Measurements from ENCODE around the gene NXN. TPM values are rescaled to one million over a fixed set of nuclear protein-coding genes. Genes with fewer than 3 reads are reported as not detected.

NXN gene
- total RNA-seq, 1 experiment from 2014 or later, result not detected

GRCh38 chr17:917941-918740, 61.4 kb downstream of the NXN start:
- Histone ChIP-seq H3K9me2 (replicated peaks; ENCODE audit: insufficient read depth, low read length) (no peaks in the 10 kb centered on the region), H3K4me3 (ENCODE audit: low read length) (no peak overlapping the region), H3K9me3 (ENCODE audit: low read length) (no peaks in the 10 kb centered on the region), H3K27me3 (ENCODE audit: low read length) (no peaks in the 10 kb centered on the region), H3K27ac (ENCODE audit: low read length) (no peak overlapping the region), H3K9ac (ENCODE audit: low read length) (no peak overlapping the region), H3K4me1 (ENCODE audit: low read length) (no peaks in the 10 kb centered on the region), H3K4me2 (ENCODE audit: low read depth, low read length, poor library complexity, severe bottlenecking) (no peak overlapping the region), H2AFZ (ENCODE audit: low read length) (no peak overlapping the region), H3K79me2 (ENCODE audit: low read length) (no peaks in the 10 kb centered on the region), H3K36me3 (ENCODE audit: insufficient read depth, low read length) (no peaks in the 10 kb centered on the region), H4K20me1 (ENCODE audit: insufficient read depth, low read depth, low read length) (no peaks in the 10 kb centered on the region)
- DNase-seq, result no peak

- no peaks in the 10 kb centered on the region for H3K36me3 ChIP-seq (ENCODE audit: insufficient read depth, low read length)
- H3K4me3 ChIP-seq (ENCODE audit: low read length), result no peak overlapping the region
- no peak overlapping the region for H2AFZ ChIP-seq (ENCODE audit: low read length)
- H3K9me2 ChIP-seq (replicated peaks; ENCODE audit: insufficient read depth, low read length), result no peaks in the 10 kb centered on the region
- no peak overlapping the region for H3K4me2 ChIP-seq (ENCODE audit: low read depth, low read length, poor library complexity, severe bottlenecking)
- H3K9me3 ChIP-seq (ENCODE audit: low read length), result no peaks in the 10 kb centered on the region
- no peak overlapping the region for H3K27ac ChIP-seq (ENCODE audit: low read length)
- no peak for DNase-seq
- H3K27me3 ChIP-seq (ENCODE audit: low read length), result no peaks in the 10 kb centered on the region
- H4K20me1 ChIP-seq (ENCODE audit: insufficient read depth, low read depth, low read length), result no peaks in the 10 kb centered on the region
- H3K79me2 ChIP-seq (ENCODE audit: low read length), result no peaks in the 10 kb centered on the region
- H3K4me1 ChIP-seq (ENCODE audit: low read length), result no peaks in the 10 kb centered on the region
- H3K9ac ChIP-seq (ENCODE audit: low read length), result no peak overlapping the region
Measured at GRCh38 chr17:917391-917811, 62.2 kb downstream of the NXN start.

- H3K36me3 ChIP-seq (ENCODE audit: insufficient read depth, low read length), result no peaks in the 10 kb centered on the region
- no peak overlapping the region for H3K4me2 ChIP-seq (ENCODE audit: low read depth, low read length, poor library complexity, severe bottlenecking)
Measured at GRCh38 chr17:916315-916714, 63.3 kb downstream of the NXN start.

DNA sequence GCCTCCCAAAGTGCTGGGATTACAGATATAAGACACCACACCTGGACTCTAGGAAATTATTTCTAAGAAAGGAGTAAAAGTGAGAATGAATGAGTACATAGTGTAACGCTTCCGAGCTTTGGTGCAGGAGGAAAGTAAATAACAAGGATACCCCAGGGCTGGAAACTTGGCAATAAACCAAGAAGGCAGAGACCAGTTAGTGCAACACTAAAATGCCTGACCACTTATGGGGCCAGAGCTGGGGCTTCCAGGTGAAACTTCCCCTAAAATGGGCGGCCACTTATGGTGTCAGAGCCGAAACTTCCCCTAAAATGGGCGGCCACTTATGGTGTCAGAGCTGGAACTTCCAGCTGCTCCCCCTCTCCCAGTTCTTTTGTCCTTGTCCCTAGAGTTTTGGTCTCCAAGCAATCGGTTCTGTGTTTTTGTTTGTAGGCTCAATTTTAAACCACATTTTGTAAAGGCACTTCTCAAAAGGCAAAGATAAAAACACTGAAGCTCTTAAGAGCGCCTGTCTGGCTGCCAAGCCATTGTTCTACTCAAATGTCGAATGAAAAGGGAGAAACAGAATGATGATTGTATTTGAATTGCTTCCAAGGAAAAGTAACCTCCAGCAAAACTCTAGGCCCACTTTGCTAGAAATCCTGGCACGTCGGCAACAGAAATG, 63.9 kb downstream of the NXN start:
- Histone ChIP-seq H3K4me2 (ENCODE audit: low read depth, low read length, poor library complexity, severe bottlenecking) (no peak overlapping the region), H3K27ac (ENCODE audit: low read length) (no peak overlapping the region), H3K9ac (ENCODE audit: low read length) (no peak overlapping the region), H3K4me1 (ENCODE audit: low read length) (no peaks in the 10 kb centered on the region), H3K79me2 (ENCODE audit: low read length) (no peaks in the 10 kb centered on the region), H4K20me1 (ENCODE audit: insufficient read depth, low read depth, low read length) (no peaks in the 10 kb centered on the region), H3K9me2 (replicated peaks; ENCODE audit: insufficient read depth, low read length) (no peaks in the 10 kb centered on the region), H2AFZ (ENCODE audit: low read length) (no peak overlapping the region), H3K9me3 (ENCODE audit: low read length) (no peaks in the 10 kb centered on the region), H3K36me3 (ENCODE audit: insufficient read depth, low read length) (no peaks in the 10 kb centered on the region), H3K4me3 (ENCODE audit: low read length) (no peak overlapping the region), H3K27me3 (ENCODE audit: low read length) (no peaks in the 10 kb centered on the region)
- no peak for DNase-seq

More at GRCh38 chr17:916315-916714, 63.3 kb downstream of the NXN start:
- H3K9ac ChIP-seq (ENCODE audit: low read length), result no peak overlapping the region
- no peak overlapping the region for H3K4me3 ChIP-seq (ENCODE audit: low read length)
- H4K20me1 ChIP-seq (ENCODE audit: insufficient read depth, low read depth, low read length), result no peaks in the 10 kb centered on the region
- H3K9me3 ChIP-seq (ENCODE audit: low read length), result no peaks in the 10 kb centered on the region
- H2AFZ ChIP-seq (ENCODE audit: low read length), result no peak overlapping the region
- H3K9me2 ChIP-seq (replicated peaks; ENCODE audit: insufficient read depth, low read length), result no peaks in the 10 kb centered on the region
- DNase-seq, result no peak
- no peaks in the 10 kb centered on the region for H3K27me3 ChIP-seq (ENCODE audit: low read length)
- H3K27ac ChIP-seq (ENCODE audit: low read length), result no peak overlapping the region
- no peaks in the 10 kb centered on the region for H3K4me1 ChIP-seq (ENCODE audit: low read length)
- no peaks in the 10 kb centered on the region for H3K79me2 ChIP-seq (ENCODE audit: low read length)

DNA sequence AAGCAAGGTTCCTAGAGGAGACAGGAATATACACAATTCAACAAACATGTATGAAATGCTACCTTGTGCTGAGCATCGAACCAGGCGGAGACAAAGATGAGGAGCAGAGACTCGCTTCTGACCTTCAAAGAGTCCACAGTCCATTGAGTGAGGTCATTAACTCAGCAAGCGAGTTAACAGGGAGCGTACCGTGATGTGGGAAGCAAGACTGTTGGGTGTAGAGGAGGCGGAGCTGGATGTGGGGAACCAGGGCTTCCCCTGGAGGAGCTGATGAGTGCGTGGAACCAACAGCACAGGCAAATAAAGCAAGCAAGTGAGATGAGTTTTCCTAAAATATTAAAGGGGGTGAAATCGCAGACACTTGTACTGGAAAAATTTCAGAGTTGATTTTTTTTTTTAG, 65.0 kb downstream of the NXN start:
- Histone ChIP-seq H3K27ac (ENCODE audit: low read length) (no peak overlapping the region), H4K20me1 (ENCODE audit: insufficient read depth, low read depth, low read length) (no peaks in the 10 kb centered on the region), H3K27me3 (ENCODE audit: low read length) (no peaks in the 10 kb centered on the region), H2AFZ (ENCODE audit: low read length) (no peak overlapping the region), H3K4me2 (ENCODE audit: low read depth, low read length, poor library complexity, severe bottlenecking) (no peak overlapping the region), H3K79me2 (ENCODE audit: low read length) (no peaks in the 10 kb centered on the region), H3K9ac (ENCODE audit: low read length) (no peak overlapping the region), H3K4me1 (ENCODE audit: low read length) (no peaks in the 10 kb centered on the region), H3K36me3 (ENCODE audit: insufficient read depth, low read length) (no peaks in the 10 kb centered on the region), H3K9me3 (ENCODE audit: low read length) (no peaks in the 10 kb centered on the region), H3K9me2 (replicated peaks; ENCODE audit: insufficient read depth, low read length) (no peaks in the 10 kb centered on the region), H3K4me3 (ENCODE audit: low read length) (no peak overlapping the region)
- DNase-seq, result no peak

GRCh38 chr17:913207-913606, 66.4 kb downstream of the NXN start:
- H3K9me2 ChIP-seq (replicated peaks; ENCODE audit: insufficient read depth, low read length), result no peaks in the 10 kb centered on the region
- DNase-seq, result no peak
- no peak overlapping the region for H3K4me2 ChIP-seq (ENCODE audit: low read depth, low read length, poor library complexity, severe bottlenecking)
- H3K9me3 ChIP-seq (ENCODE audit: low read length), result no peaks in the 10 kb centered on the region
- H3K9ac ChIP-seq (ENCODE audit: low read length), result no peak overlapping the region
- H3K79me2 ChIP-seq (ENCODE audit: low read length), result no peaks in the 10 kb centered on the region
- no peaks in the 10 kb centered on the region for H4K20me1 ChIP-seq (ENCODE audit: insufficient read depth, low read depth, low read length)
- H3K4me1 ChIP-seq (ENCODE audit: low read length), result no peaks in the 10 kb centered on the region
- H2AFZ ChIP-seq (ENCODE audit: low read length), result no peak overlapping the region
- H3K4me3 ChIP-seq (ENCODE audit: low read length), result no peak overlapping the region
- no peaks in the 10 kb centered on the region for H3K27me3 ChIP-seq (ENCODE audit: low read length)
- H3K36me3 ChIP-seq (ENCODE audit: insufficient read depth, low read length), result no peaks in the 10 kb centered on the region
- H3K27ac ChIP-seq (ENCODE audit: low read length), result no peak overlapping the region

- no peak for DNase-seq
- Histone ChIP-seq H3K9ac (ENCODE audit: low read length) (no peak overlapping the region), H3K4me2 (ENCODE audit: low read depth, low read length, poor library complexity, severe bottlenecking) (no peak overlapping the region), H2AFZ (ENCODE audit: low read length) (no peak overlapping the region), H3K9me2 (replicated peaks; ENCODE audit: insufficient read depth, low read length) (no peaks in the 10 kb centered on the region), H3K4me3 (ENCODE audit: low read length) (no peak overlapping the region), H3K9me3 (ENCODE audit: low read length) (no peaks in the 10 kb centered on the region), H3K27ac (ENCODE audit: low read length) (no peak overlapping the region), H3K36me3 (ENCODE audit: insufficient read depth, low read length) (no peaks in the 10 kb centered on the region), H4K20me1 (ENCODE audit: insufficient read depth, low read depth, low read length) (no peaks in the 10 kb centered on the region), H3K79me2 (ENCODE audit: low read length) (no peaks in the 10 kb centered on the region), H3K4me1 (ENCODE audit: low read length) (no peaks in the 10 kb centered on the region), H3K27me3 (ENCODE audit: low read length) (no peaks in the 10 kb centered on the region)
Measured at GRCh38 chr17:909642-910323, 69.8 kb downstream of the NXN start.

DNA sequence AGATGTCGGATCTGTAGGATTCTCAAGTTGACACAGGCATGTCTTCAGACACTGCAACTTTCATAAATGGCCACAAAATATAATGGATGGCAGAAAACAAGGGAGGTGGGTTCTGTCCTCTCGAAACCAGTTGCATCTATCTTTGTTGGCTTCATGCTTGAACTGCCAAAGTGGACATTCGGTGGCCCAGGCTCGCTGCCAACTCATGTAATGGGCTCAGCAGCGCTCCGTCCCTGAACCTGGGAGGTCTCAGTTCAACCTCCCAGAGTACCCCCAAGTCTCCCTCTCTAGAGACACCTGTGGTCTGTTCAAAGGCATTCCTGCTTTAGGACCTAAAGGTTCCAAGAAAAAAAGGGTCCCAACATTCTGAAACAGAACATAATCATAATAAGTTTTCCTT, 71.9 kb downstream of the NXN start:
- H3K4me1 ChIP-seq (ENCODE audit: low read length), result no peaks in the 10 kb centered on the region
- H2AFZ ChIP-seq (ENCODE audit: low read length), result no peak overlapping the region
- H3K9me3 ChIP-seq (ENCODE audit: low read length), result no peaks in the 10 kb centered on the region
- no peaks in the 10 kb centered on the region for H3K79me2 ChIP-seq (ENCODE audit: low read length)
- no peak overlapping the region for H3K27ac ChIP-seq (ENCODE audit: low read length)
- no peak overlapping the region for H3K4me2 ChIP-seq (ENCODE audit: low read depth, low read length, poor library complexity, severe bottlenecking)
- DNase-seq, result no peak
- H3K27me3 ChIP-seq (ENCODE audit: low read length), result no peaks in the 10 kb centered on the region
- H4K20me1 ChIP-seq (ENCODE audit: insufficient read depth, low read depth, low read length), result no peaks in the 10 kb centered on the region
- H3K36me3 ChIP-seq (ENCODE audit: insufficient read depth, low read length), result no peaks in the 10 kb centered on the region
- H3K9me2 ChIP-seq (replicated peaks; ENCODE audit: insufficient read depth, low read length), result no peaks in the 10 kb centered on the region
- H3K9ac ChIP-seq (ENCODE audit: low read length), result no peak overlapping the region
- no peak overlapping the region for H3K4me3 ChIP-seq (ENCODE audit: low read length)
